Stimulated activated CD8-positive, alpha-beta memory T cell treated with anti-CD3 and anti-CD28 coated beads, Interleukin-12 subunit alpha, Interleukin-12 subunit beta, amount 100 ng/mL, for 1 hour (primary cell): ENCODE results near the gene GHR.
"Not testable (repeated sequence)": the region's sequence is repeated elsewhere in the genome, so short reads cannot be mapped to it uniquely, and the experiment has no call there.

Experiments used
- DNase-seq: peaks from one replicate; pipeline ENCODE4 v3.0.0-alpha.2; 2020; ENCODE audit warnings: low read depth

The GHR gene

DNA sequence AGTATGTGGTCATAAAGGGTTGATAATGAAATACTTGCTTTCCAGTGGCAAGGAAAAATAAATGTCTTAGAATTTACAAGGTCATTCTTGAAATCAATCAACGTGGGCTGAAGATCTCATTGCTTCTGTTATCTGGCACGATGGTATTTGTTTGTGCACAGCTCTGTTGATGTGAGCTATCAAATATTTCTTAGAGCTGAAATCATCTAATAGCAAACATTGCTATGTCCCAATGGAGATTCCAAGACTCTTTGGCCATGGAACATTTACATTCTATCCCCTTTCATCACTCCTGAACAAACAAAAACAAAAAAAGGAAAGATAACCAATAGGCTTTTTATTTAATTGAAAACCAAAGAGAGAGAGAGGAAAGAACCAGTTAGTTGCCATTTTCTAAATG, 221.9 kb downstream of the GHR start:
- no peak for DNase-seq

GRCh38 chr5:42648036-42648435, 224.8 kb downstream of the GHR start:
- DNase-seq = no peak

- no peak for DNase-seq
Measured at GRCh38 chr5:42648915-42649314, 225.7 kb downstream of the GHR start.

GRCh38 chr5:42650084-42650483, 226.8 kb downstream of the GHR start:
- DNase-seq = no peak

DNA sequence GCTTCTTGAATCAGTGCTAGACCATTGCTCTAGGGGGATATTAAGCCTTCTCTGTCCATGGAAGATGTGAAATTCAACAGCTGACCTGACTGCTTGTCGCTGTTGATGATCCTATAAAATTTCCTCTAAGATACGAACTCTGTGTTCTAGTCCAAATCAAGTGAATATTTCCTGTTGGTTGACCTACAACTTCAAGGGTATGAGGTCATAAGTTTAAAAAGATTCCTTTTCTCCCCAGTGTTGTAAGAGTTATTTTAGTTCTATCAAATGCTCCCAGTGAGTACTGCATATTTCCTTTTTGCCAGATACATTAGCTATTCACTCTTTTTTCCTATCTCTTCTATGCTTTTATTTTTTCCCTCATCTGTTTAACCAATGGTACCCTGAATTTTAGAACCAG, 230.5 kb downstream of the GHR start:
- no peak for DNase-seq

GRCh38 chr5:42654645-42655044, 231.4 kb downstream of the GHR start:
- no peak for DNase-seq

DNA sequence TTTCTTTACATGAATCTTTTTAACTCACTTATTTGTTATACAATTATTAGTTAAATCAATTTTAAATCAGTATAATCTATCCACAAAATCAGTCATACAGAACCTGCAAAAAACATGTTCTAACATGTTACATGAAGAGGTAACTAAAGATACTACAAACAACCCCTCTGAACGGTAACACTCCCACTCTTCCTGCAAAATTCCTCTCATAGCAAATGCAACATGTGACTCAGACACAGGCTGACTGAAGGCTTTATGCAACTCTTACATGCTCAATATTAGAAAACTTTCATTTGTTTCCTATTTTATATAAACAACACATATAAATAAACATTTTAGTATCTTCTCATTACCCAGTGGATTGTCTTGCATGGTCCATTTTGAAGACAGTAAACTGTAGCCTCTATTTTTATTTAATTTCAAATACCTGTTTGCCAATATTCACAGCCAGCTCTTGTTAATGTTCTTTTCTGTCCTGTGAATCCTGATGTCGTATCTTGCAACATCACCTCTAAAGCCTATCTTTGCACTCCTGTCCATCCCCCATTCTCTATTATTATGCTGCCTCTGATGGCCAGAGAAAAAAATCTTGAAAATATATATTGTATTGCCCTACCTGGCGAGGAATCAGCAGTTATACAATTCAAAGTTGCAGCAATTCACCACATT, 232.9 kb downstream of the GHR start:
- DNase-seq = no peak

GRCh38 chr5:42656651-42657015, 233.4 kb downstream of the GHR start:
- DNase-seq = no peak

- not testable (repeated sequence) for DNase-seq
Measured at GRCh38 chr5:42659869-42660268, 236.6 kb downstream of the GHR start.

DNA sequence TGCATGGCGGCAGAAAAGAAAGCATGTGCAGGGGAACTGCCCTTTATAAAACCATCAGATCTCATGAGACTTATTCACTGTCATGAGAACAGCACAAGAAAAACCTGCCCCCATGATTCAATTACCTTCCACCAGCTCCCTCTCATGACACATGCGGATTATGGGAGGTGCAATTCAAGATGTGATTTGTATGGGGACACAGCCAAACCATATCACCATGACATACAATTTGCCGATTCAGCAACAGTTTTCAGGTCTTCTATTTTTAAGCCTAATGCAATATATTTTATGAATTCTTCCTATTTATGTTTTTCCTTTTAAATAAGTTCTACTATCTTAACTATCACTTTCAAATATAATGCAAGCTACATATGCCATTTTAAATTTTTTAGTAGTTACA, 242.6 kb downstream of the GHR start:
- no peak for DNase-seq

- no peak for DNase-seq
Measured at GRCh38 chr5:42666869-42667268, 243.6 kb downstream of the GHR start.

DNA sequence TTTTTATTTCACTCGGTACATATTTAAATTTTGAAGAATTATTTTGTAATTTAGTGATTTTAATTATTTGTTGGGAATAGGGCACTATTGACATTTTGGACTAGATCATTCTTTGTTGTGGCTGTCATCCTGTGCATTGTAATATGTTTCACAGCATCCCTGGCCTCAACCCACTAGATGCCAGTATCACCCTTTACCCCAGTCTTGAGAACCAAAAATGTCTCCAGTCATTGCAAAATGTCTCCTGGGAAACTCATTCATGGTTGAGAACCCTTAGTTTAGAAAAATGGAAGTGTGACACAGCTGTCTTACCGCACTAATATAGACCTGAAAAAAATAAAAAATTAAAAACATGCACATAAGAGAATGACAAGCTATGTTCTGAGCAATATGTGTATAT, 245.0 kb downstream of the GHR start:
- DNase-seq = no peak

DNA sequence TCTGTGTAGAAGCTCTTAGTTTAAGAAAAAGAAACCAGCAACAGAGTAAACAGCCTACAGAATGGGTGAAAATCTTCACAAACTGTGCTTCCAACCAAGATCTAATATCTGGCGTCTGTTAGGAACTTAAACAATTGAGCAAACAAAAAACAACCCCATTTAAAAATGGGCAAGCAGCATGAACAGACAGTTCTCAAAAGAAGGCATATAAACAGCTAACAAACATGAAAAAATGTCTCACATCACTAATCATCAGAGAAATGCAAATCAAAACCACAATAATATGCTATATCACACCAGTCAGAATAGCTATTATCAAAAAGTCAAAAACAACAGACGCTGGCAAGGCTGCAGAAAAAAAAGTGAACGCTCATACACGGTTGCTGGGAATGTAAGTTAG, 249.7 kb downstream of the GHR start:
- no peak for DNase-seq

DNA sequence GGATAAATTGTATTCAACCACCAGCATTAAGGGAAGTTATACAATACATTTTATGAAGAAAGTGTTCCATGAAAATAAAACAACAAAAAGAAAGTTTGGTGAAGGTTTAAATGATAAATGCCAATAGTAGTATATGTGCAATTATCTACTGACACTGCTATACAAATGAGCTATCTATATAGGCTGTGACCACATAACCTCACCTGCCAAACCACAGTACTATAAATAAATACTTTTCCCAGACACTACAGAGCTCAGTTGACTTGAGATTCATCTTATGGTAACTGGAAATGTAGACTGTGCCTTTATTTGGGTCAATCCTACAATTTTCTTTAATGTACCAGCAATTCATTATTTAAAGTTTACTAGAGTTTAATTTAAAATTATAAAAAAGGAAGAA, 252.4 kb downstream of the GHR start:
- no peak for DNase-seq

GRCh38 chr5:42676362-42676761, 253.1 kb downstream of the GHR start:
- no peak for DNase-seq

- DNase-seq = no peak
Measured at GRCh38 chr5:42677156-42677842, 254.1 kb downstream of the GHR start.

DNA sequence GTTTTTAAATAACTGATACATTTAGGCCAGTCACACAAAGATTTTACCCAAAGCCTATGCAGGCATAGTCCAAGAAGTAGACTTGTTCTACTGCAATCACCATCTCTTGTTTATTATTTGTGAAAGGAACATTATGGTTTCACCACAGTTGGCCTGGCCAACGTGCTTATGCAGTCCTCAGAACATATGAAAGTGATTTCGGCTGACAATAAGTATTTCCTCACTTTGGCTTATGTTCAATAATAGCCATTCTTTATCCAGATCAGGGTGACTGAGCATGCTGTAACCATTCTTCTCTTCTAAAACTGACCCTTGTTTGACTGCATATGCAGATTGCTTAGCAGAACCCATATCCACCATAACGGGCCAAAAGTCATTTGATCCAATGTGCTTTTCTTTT, 256.8 kb downstream of the GHR start:
- DNase-seq = no peak

DNA sequence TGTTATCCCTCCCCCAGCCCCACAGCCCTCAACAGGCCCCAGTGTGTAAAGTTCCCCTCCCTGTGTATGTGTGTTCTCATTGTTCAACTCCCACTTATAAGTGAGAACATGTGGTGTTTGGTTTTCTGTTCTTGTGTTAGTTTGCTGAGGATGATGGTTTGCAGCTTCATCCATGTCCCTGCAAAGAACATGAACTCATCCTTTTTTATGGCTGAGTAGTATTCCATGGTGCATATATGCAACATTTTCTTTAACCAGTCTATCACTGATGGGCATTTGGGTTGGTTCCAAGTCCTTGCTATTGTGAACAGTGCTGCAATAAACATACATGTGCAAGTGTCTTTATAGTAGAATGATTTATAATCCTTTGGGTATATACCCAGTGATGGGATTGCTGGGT, 261.8 kb downstream of the GHR start:
- not testable (repeated sequence) for DNase-seq

GRCh38 chr5:42689391-42689790, 266.2 kb downstream of the GHR start:
- no peak for DNase-seq

- DNase-seq = no peak
Measured at GRCh38 chr5:42691413-42691937, 268.2 kb downstream of the GHR start.

- no peak for DNase-seq
Measured at GRCh38 chr5:42701351-42702059, 278.3 kb downstream of the GHR start.

- no peak for DNase-seq
Measured at GRCh38 chr5:42703238-42703637, 280.0 kb downstream of the GHR start.

DNA sequence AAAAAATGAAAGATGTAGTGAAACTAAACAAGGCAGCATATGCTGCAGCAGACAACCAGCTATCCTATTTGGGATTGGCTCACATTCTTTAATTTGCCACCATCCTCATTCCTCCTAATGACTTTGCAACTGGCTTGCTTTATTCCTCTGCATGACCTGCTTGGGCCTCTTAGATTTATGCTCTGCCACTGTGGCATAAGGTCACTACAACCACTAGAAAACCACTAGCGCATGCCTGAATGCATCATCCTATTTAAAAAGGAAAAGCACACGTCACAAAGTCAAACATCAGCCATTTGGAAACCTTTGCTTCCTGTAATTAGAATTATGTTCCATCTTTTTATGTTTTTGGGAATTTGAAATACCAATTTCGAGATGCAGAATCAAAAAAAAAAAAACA, 292.5 kb downstream of the GHR start:
- no peak for DNase-seq
